ENCODE results near the gene NFE2L1.

DNA sequence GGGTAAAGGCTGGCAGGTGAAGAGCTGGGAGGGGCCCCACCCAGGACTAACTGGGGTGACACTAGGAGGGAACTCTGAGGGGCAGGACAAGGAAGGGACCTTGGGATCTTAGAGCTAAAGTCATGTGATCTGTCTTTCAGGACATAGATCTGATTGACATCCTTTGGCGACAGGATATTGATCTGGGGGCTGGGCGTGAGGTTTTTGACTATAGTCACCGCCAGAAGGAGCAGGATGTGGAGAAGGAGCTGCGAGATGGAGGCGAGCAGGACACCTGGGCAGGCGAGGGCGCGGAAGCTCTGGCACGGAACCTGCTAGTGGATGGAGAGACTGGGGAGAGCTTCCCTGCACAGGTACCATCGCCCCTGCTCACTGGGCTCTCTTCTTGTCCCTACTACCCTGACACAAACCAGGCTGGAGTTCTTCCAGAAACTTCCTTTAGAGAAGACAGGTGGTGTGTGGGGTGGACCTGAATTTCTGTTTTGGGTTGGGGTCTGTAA lies 8.1 kb downstream of the NFE2L1 start:
- TF ChIP-seq ZBTB21 (CRISPR knock-in tag; IDR thresholded peaks at IDR 0.05; ENCODE audit: borderline replicate concordance), result no peak
- TF ChIP-seq, protein P1, sequence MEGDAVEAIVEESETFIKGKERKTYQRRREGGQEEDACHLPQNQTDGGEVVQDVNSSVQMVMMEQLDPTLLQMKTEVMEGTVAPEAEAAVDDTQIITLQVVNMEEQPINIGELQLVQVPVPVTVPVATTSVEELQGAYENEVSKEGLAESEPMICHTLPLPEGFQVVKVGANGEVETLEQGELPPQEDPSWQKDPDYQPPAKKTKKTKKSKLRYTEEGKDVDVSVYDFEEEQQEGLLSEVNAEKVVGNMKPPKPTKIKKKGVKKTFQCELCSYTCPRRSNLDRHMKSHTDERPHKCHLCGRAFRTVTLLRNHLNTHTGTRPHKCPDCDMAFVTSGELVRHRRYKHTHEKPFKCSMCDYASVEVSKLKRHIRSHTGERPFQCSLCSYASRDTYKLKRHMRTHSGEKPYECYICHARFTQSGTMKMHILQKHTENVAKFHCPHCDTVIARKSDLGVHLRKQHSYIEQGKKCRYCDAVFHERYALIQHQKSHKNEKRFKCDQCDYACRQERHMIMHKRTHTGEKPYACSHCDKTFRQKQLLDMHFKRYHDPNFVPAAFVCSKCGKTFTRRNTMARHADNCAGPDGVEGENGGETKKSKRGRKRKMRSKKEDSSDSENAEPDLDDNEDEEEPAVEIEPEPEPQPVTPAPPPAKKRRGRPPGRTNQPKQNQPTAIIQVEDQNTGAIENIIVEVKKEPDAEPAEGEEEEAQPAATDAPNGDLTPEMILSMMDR (IDR thresholded peaks at IDR 0.05), result no peak
- TF ChIP-seq TCF7 (CRISPR knock-in tag; IDR thresholded peaks at IDR 0.05; ENCODE audit: low read depth), result no peak
- TF ChIP-seq, protein P2, sequence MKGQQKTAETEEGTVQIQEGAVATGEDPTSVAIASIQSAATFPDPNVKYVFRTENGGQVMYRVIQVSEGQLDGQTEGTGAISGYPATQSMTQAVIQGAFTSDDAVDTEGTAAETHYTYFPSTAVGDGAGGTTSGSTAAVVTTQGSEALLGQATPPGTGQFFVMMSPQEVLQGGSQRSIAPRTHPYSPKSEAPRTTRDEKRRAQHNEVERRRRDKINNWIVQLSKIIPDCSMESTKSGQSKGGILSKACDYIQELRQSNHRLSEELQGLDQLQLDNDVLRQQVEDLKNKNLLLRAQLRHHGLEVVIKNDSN (CRISPR knock-in tag; IDR thresholded peaks at IDR 0.05), result no peak; the same call in 1 of the 2 replicates
